Brain pericyte (primary cell): Measurements from ENCODE around the gene KLF17.

ENCODE experiments used
- DNase-seq: peaks from one replicate; pipeline ENCODE4 v3.0.0-alpha.2; 2012; ENCODE audit warnings: low read depth, low spot score

Gene KLF17

DNA sequence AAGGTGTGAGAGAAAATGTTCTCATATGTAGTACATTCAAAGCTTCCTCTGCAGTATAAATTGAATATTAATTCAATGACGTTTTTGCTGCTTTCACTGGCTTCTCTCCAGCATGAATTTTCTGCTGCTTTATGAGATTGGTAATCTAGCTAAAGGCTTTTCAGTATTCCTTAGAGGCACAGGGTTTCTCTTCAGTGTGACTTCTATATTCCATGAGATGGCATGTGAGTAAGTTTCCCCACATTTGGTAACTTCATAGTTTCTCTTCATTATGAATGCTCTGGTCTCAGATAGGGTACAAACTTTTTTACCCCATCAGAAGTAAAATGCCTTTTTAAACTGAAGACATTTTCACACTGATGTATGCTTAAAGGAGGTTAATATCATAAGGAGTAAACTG is 33.2 kb downstream of the KLF17 start:
- DNase-seq, result no peak

DNA sequence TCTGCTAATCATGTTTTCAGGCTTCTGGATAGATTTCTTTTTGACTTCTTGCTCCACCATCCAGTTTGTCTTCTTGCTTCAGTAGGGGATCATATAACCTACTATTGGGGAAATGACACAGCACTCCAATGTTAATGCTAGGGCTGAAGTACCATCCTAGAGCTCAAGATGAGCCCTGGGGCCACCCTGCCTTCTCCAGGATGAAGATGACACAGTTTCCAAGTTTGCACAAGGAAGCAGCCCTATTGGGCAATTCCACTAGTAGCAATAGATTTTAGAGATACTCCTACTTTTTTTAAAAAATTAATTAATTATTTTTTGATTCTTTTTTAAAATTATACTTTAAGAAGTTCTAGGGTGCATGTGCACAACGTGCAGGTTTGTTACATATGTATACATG is 34.1 kb downstream of the KLF17 start:
- no peak for DNase-seq

DNA sequence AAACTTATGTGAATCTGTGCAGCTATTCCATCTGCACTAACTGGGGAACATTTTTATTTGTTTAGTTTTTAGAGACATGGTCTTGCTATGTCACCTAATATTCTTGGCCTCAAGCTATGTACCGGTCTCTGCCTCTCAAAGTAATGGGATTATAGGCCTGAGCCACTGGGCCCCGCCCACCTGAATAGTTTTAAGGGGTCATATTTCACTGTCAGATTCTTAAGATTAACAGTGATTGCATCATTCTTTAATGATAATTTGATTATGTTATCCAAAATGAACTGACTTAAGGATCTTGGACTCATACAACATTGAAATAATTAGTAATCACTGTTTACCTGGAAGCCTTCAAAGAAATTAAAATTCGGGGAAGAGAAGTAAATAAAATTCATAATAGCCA is 35.4 kb downstream of the KLF17 start:
- no peak for DNase-seq

DNA sequence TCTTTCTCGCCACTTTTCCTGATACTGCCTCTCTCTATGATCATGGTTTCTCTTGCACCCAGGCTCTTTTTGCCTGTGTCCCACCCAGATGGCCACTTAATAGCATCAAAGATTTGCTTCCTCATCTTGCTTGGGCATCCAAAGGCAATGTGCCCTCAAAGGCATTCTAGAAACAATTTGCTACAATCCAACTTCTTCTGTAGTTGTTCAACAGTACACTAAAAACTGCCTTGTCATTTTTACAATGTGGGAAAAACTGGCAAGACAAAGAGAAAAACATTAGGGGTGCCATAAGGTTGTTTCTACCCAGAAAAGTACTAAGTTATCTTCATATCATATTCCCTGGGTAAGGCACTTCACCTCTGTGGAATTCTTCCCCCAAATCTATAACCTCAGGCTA is 39.3 kb downstream of the KLF17 start:
- no peak for DNase-seq

DNA sequence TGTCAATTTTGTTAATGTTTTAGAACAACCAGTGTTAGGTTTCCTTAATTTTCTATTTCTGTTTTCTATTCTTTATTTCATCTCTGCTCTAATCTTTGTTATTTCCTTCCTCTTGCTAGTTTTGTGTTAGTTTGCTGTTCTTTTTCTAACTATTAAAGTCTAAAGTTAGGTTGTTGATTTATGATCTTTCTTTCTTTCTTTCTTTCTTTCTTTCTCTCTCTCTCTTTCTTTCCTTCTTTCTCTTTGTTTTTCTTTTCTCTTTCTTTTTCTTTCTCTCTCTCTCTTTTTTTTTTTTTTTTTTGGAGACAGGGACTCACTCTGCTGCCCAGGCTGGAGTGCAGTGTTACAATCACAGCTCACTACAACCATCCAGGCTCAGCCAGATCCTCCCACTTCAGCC is 40.2 kb downstream of the KLF17 start:
- DNase-seq, result no peak

DNA sequence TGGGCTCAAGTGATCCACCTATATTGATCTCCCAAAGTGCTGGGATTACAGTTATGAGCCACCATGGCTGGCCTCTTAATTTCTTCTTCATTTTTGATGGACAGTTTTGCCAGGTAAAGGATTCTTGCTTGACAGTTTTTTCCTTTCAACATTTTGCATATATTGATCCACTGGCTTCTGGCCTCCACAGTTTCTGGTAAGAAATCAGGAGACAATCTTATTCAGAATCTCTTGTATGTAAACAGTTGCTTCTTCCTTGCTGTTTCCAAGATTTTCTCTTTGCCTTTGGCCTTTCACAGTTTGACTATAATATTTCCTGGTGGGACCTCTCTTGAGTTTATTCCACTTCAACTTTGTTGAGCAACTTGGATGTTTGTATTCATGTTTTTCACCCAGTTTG is 42.9 kb downstream of the KLF17 start:
- DNase-seq, result no peak

DNA sequence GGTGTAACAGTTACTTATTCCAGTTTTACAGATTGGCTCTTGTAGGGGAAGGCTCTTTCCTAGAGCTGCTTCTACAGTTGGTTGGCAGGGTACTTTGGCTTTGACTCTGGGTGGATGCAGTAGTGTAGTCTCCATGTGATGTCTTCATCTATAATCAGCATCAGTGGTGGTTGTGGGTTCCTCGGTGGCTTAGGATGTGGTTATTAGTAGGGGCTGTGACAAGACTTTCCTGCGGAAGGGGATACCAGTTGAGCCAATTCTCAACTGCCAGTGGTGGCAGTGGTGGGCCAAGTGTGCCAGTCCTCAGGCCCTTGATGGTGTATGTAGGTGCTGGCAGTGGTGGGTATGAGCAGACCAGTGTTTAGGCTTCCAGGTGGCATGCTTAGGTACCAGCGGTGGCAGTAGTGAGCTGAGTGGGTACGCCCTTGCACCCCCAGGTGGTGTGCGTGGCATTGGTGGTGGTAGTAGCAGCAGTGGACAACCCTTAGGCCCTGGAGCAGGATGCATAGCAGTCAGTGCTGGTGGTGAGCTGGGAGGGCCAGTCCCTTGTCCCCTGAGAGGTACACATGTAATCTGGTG is 50.0 kb downstream of the KLF17 start:
- DNase-seq, result no peak

DNA sequence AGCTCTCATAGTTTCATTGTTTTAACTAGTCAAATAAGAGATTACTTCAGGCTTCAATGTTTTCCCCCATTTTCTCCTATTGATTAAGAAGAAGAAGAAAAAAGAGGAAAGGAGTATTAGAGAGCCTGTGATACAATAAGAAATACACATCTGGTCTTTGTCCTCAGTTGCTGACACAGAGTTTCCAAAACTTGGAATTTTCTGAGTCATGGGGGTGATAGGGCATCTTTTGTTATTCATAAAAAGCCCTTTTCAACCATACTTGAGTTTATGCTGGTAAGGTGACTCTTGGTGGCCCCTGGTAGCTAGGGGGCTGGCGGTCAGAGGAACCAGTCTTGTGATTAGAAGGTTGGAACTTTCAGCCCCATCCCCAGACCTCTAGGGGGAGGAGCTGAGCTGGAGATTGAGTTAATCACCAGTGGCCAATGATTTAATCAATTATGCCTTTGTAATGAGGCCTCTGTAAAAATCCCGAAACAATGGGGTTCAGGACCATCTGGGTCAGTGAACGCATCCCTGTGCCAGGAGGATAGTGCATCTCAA is 51.7 kb downstream of the KLF17 start:
- no peak for DNase-seq

DNA sequence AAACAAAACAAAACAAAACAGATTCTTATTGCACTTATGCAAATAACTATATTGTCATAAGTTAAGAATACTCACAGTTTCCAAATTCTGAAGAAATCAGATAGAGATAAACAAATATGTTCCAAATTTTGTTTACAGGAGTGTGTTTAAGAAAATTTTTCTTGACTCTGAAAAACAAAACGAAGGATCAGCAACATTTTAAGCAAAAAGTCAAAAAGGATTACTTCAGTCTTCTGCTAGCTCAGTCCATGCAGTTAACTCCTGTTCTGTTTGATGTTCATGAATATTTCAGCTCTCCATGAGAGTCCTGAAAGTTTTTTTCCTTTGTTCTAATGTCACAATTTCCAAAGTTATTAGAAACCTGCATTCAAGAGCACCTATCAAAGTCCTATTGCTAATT is 56.0 kb downstream of the KLF17 start:
- DNase-seq, result no peak
